Measurements from ENCODE around the gene PBX3.

Gene PBX3

DNA sequence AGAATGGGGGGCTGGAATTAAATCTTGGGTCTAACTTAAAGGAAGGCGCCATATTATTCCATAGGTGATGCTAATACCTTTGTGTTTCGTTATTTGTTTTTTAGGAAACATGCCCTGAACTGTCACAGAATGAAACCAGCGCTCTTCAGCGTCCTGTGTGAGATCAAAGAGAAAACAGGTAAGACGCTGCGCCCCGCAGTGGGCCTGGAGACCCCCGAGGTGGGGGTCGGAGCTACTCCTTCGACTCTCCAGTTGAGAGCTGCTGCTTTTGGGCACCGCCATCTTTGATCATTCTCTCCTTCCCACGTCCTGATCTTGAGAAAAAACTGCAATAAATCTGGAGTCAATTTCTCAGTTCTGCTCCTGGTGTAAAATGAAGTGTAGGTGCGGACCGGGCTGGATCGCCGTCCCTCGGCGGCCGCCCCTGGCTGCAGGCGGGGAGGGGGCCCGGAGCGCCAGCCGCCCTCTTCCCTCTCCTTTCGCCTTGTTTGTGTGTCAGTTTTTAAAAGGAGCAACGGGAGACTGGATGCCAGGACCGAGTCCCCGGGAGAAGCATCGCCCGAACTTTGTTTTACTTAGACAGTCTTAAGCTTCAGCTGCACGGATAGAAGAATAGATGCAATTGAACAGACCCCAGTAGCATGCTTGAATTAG, 1.4 kb downstream of the PBX3 start:
- Histone ChIP-seq H3K27ac (peak overlapping the region; percentile 83 to 85), H3K4me1 (peaks cover 0 to 30% (median 10%) of the 10 kb centered on the region in 4 donors), H3K27me3 (no peaks in the 10 kb centered on the region), H3K36me3 (no peaks in the 10 kb centered on the region), H3K4me3 (peak overlapping the region; percentile 85 to 97), H3K9me3 (no peaks in the 10 kb centered on the region)
- no peak for TF ChIP-seq CTCF (IDR thresholded peaks at IDR 0.05)
- DNase-seq: no peak
- intact Hi-C loops (cut with DNase I; ENCODE audit: low total_unique reads): loop anchor here (5.0 kb wide), 1 partner anchor 41 kb away; the partner anchor contains the start of gene MAPKAP1

GRCh38 chr9:125749287-125749935, 2.2 kb downstream of the PBX3 start:
- H3K27me3 ChIP-seq: no peaks in the 10 kb centered on the region
- intact Hi-C loops (cut with DNase I; ENCODE audit: low total_unique reads): loop anchor here (5.0 kb wide), 1 partner anchor 42 kb away; the partner anchor contains the start of gene MAPKAP1
- H3K4me3 ChIP-seq: peak overlapping the region; percentile 85 to 97
- no peak for DNase-seq
- no peaks in the 10 kb centered on the region for H3K9me3 ChIP-seq
- H3K4me1 ChIP-seq: peaks cover 0 to 30% (median 10%) of the 10 kb centered on the region in 4 donors
- H3K36me3 ChIP-seq: no peaks in the 10 kb centered on the region
- TF ChIP-seq CTCF (IDR thresholded peaks at IDR 0.05): no peak
- H3K27ac ChIP-seq: peak overlapping the region; percentile 83 to 85

- Histone ChIP-seq H3K4me3 (no peak overlapping the region), H3K27me3 (no peaks in the 10 kb centered on the region), H3K36me3 (no peaks in the 10 kb centered on the region), H3K9me3 (no peaks in the 10 kb centered on the region), H3K4me1 (peaks cover 0 to 30% (median 10%) of the 10 kb centered on the region in 4 donors), H3K27ac (peak overlapping the region in 1 of 2 donors; percentile 85)
- no peak for TF ChIP-seq CTCF (IDR thresholded peaks at IDR 0.05)
- no peak for DNase-seq
- intact Hi-C loops (cut with DNase I; ENCODE audit: low total_unique reads): loop anchor here (5.0 kb wide), 1 partner anchor 43 kb away; the partner anchor contains the start of gene MAPKAP1
Measured at GRCh38 chr9:125749951-125750626, 2.9 kb downstream of the PBX3 start.

- Histone ChIP-seq H3K36me3 (no peaks in the 10 kb centered on the region), H3K4me1 (peaks cover 0 to 26% (median 7%) of the 10 kb centered on the region in 4 donors), H3K9me3 (no peaks in the 10 kb centered on the region), H3K4me3 (no peak overlapping the region), H3K27me3 (no peaks in the 10 kb centered on the region), H3K27ac (peak overlapping the region in 1 of 2 donors; percentile 85)
- intact Hi-C loops (cut with DNase I; ENCODE audit: low total_unique reads): no loop called here
- no peak for DNase-seq
- TF ChIP-seq CTCF (IDR thresholded peaks at IDR 0.05): no peak
Measured at GRCh38 chr9:125750627-125751011, 3.4 kb downstream of the PBX3 start.

DNA sequence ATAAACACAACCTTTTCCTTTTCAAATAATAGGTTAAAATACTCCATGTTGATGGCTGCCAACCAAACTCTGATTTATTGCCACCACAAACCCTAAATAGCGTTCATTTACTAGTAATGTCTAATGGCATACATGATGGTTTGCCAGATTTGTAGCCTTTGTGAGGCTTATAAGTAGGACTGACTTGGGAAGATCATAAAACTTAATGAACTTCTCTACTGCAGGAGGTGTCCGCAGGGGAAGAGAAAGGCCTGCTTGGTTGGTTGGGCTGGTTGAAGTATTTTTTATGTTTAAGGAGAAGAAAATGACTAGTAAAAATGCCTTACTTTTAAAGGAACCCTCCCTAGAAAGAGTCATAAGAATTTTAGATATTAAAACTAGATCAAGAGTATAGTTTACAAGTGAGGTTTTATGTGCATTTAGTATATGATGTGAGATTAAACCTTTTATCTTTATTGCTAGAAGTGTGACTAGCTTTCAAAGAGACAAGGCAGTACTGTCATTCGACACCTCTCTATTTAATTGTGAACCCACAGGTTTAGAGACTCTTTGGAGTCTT, 5.0 kb downstream of the PBX3 start:
- intact Hi-C loops (cut with DNase I; ENCODE audit: low total_unique reads): no loop called here
- no peak for TF ChIP-seq CTCF (IDR thresholded peaks at IDR 0.05)
- no peak for DNase-seq
- Histone ChIP-seq H3K9me3 (no peaks in the 10 kb centered on the region), H3K27me3 (no peaks in the 10 kb centered on the region), H3K36me3 (no peaks in the 10 kb centered on the region), H3K4me1 (peaks cover 0 to 25% (median 5%) of the 10 kb centered on the region in 4 donors), H3K27ac (no peak overlapping the region), H3K4me3 (no peak overlapping the region)
